Measurements from ENCODE around the gene HNRNPC.

HNRNPC gene

DNA sequence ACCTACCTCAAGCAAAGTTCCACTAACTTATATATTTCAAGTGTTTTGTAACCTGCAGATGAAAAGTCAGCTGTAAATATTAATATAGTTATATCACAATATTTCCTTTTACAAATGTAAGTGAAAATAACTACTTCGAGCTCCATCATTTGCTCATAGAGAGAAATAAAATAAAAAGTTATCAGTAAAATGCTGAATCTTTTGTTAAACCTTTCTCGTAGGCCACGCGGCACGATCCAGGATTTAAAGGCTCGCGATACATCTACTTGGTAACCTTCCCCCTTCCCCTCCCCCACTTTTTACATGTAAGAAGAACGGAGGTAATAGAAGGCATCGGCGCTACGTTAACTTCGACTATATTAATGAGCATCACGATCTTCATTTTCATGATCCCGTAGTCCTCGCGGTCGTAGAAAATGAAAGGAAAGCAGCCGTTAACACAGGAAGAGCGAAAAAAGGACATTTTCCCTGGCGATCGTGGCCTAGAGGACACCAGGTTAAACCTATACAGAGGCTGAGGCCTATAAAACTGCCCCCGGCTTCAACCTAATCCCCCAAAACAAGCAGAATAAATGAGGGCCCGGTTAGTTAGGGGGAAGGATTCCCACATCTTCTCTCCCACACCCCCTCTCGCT lies 508 bp downstream of the HNRNPC start:
- peaks cover 53% of the 10 kb centered on the region for H3K36me3 ChIP-seq (ENCODE audit: low read depth)
- DNase-seq (ENCODE audit: low spot score) (no peak), ATAC-seq (ENCODE audit: low read depth) (no peak)
- H3K9me3 ChIP-seq (ENCODE audit: severe bottlenecking), result no peaks in the 10 kb centered on the region
- peak overlapping the region; percentile 75 for H3K4me3 ChIP-seq (ENCODE audit: severe bottlenecking)
- H3K4me1 ChIP-seq (ENCODE audit: insufficient read depth, poor library complexity, severe bottlenecking), result peaks cover 34% of the 10 kb centered on the region
- no peak for TF ChIP-seq CTCF (IDR thresholded peaks at IDR 0.05; ENCODE audit: poor library complexity, severe bottlenecking)
- H3K27ac ChIP-seq (ENCODE audit: poor library complexity, severe bottlenecking), result peak overlapping the region; percentile 68
- H3K27me3 ChIP-seq (ENCODE audit: insufficient read depth, poor library complexity, severe bottlenecking), result no peaks in the 10 kb centered on the region

DNA sequence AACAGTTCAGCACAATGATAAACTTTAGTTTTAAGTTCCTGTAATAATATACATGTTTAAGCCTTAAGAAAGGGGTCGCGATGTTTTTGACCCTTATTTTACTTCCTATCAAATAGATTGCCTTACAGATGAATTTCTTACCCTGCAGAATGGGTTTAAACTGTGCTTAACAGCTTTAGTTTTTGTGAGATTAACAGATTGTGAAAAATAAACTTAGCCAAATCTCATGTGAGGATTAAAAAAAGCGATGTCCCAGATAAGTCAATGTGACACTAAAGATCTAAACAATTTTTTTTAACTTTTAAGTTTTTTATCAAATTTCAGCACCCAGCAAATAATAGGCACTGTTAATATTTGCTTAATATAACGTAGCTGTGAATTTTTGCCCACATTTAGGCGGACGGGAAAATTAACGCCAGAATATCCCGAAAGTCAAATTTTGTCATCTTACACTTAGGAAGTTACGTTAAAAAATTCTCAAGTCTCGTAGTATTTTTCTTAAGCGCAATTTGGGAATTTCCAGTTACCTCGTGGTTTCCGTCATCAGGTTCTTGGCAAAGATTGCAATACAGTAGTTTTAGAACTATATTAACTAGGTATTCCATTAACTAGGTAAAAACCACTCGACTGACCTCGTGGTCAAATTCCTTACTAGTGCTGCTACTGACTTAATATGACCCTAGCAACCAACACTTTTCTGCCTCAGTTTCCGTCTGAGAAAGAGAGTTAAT lies 1.2 kb downstream of the HNRNPC start:
- H3K27ac ChIP-seq (ENCODE audit: poor library complexity, severe bottlenecking), result peak overlapping the region; percentile 68
- no peaks in the 10 kb centered on the region for H3K9me3 ChIP-seq (ENCODE audit: severe bottlenecking)
- ATAC-seq (ENCODE audit: low read depth) (no peak), DNase-seq (ENCODE audit: low spot score) (no peak)
- peaks cover 40% of the 10 kb centered on the region for H3K4me1 ChIP-seq (ENCODE audit: insufficient read depth, poor library complexity, severe bottlenecking)
- peak overlapping the region; percentile 75 for H3K4me3 ChIP-seq (ENCODE audit: severe bottlenecking)
- no peaks in the 10 kb centered on the region for H3K27me3 ChIP-seq (ENCODE audit: insufficient read depth, poor library complexity, severe bottlenecking)
- peaks cover 60% of the 10 kb centered on the region for H3K36me3 ChIP-seq (ENCODE audit: low read depth)
- TF ChIP-seq CTCF (IDR thresholded peaks at IDR 0.05; ENCODE audit: poor library complexity, severe bottlenecking), result no peak

GRCh38 chr14:21267431-21267845 lies 1.8 kb downstream of the HNRNPC start:
- Histone ChIP-seq H3K27ac (ENCODE audit: poor library complexity, severe bottlenecking) (peak overlapping the region; percentile 68), H3K9me3 (ENCODE audit: severe bottlenecking) (no peaks in the 10 kb centered on the region), H3K4me1 (ENCODE audit: insufficient read depth, poor library complexity, severe bottlenecking) (peaks cover 47% of the 10 kb centered on the region), H3K27me3 (ENCODE audit: insufficient read depth, poor library complexity, severe bottlenecking) (no peaks in the 10 kb centered on the region), H3K36me3 (ENCODE audit: low read depth) (peaks cover 66% of the 10 kb centered on the region), H3K4me3 (ENCODE audit: severe bottlenecking) (peak overlapping the region; percentile 75)
- ATAC-seq (ENCODE audit: low read depth) (no peak), DNase-seq (ENCODE audit: low spot score) (no peak)
- no peak for TF ChIP-seq CTCF (IDR thresholded peaks at IDR 0.05; ENCODE audit: poor library complexity, severe bottlenecking)

GRCh38 chr14:21264025-21264801 lies 5.0 kb downstream of the HNRNPC start:
- DNase-seq (ENCODE audit: low spot score) (no peak), ATAC-seq (ENCODE audit: low read depth) (peak; percentile 93)
- Histone ChIP-seq H3K27me3 (ENCODE audit: insufficient read depth, poor library complexity, severe bottlenecking) (no peaks in the 10 kb centered on the region), H3K4me1 (ENCODE audit: insufficient read depth, poor library complexity, severe bottlenecking) (peaks cover 54% of the 10 kb centered on the region), H3K27ac (ENCODE audit: poor library complexity, severe bottlenecking) (peak overlapping the region; percentile 68), H3K4me3 (ENCODE audit: severe bottlenecking) (no peak overlapping the region), H3K9me3 (ENCODE audit: severe bottlenecking) (no peaks in the 10 kb centered on the region), H3K36me3 (ENCODE audit: low read depth) (peaks cover 98% of the 10 kb centered on the region)
- no peak for TF ChIP-seq CTCF (IDR thresholded peaks at IDR 0.05; ENCODE audit: poor library complexity, severe bottlenecking)

All from RWPE2 (cell line).